Thyroid gland (tissue), 4 donors: ENCODE results near the gene ARL17B.
"Not testable (repeated sequence)": the region's sequence is repeated elsewhere in the genome, so short reads cannot be mapped to it uniquely, and the experiment has no call there.

ENCODE experiments used
- POLR2A ChIP-seq, 2 donors: fragments of 450-650 bp; IDR thresholded peaks; one replicate each; pipeline ENCODE4 v1.6.1; 2017; ENCODE audit warnings: antibody characterized with exemption in 2 of 2, mild to moderate bottlenecking in 2 of 2, moderate library complexity in 1 of 2
- TF ChIP-seq, protein P1 (sequence below), 6 experiments: fragments of 200-600 bp in 3 of 6; fragments of 450-650 bp in 3 of 6; sonication (generic) in 3 of 6; IDR thresholded peaks; one replicate each; pipeline ENCODE4 v1.5.1; 2016 to 2019; ENCODE audit warnings: antibody characterized with exemption in 6 of 6, mild to moderate bottlenecking in 2 of 6, inconsistent platforms in 1 of 6, moderate library complexity in 1 of 6

GRCh38 chr17:46243928-46244327 lies 117.6 kb downstream of the ARL17B start:
- TF ChIP-seq, protein P1, sequence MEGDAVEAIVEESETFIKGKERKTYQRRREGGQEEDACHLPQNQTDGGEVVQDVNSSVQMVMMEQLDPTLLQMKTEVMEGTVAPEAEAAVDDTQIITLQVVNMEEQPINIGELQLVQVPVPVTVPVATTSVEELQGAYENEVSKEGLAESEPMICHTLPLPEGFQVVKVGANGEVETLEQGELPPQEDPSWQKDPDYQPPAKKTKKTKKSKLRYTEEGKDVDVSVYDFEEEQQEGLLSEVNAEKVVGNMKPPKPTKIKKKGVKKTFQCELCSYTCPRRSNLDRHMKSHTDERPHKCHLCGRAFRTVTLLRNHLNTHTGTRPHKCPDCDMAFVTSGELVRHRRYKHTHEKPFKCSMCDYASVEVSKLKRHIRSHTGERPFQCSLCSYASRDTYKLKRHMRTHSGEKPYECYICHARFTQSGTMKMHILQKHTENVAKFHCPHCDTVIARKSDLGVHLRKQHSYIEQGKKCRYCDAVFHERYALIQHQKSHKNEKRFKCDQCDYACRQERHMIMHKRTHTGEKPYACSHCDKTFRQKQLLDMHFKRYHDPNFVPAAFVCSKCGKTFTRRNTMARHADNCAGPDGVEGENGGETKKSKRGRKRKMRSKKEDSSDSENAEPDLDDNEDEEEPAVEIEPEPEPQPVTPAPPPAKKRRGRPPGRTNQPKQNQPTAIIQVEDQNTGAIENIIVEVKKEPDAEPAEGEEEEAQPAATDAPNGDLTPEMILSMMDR (IDR thresholded peaks at IDR 0.05) = not testable (repeated sequence)
- not testable (repeated sequence) for TF ChIP-seq POLR2A (IDR thresholded peaks at IDR 0.05)
